ENCODE data around the gene HBB.

The HBB gene

DNA sequence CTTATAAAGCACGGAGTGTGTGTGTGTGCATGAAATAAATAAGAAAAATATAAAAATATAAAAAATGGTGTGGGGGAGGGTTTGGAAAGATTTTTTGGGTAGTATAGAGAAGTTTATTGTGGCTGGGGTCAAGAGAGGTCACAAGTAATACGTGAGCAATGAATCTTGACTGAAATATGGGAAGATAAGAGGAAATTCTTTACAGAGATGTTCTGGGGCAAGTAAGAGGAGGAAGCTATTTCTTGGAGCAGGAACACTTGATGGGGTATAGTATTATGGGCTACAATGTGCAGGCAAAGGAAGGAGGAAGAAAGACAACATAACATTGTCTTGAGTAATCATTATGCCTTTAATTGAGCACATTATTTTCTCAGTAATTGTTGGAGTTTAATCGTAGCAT lies 5.3 kb upstream of the HBB start:
- DNase-seq, result no peak
- intact Hi-C loops (cut with DNase I; ENCODE audit: low total_unique reads), result no loop called here
- no peaks in the 10 kb centered on the region for H3K36me3 ChIP-seq
- H3K9me3 ChIP-seq, result no peaks in the 10 kb centered on the region
- TF ChIP-seq, protein P1, sequence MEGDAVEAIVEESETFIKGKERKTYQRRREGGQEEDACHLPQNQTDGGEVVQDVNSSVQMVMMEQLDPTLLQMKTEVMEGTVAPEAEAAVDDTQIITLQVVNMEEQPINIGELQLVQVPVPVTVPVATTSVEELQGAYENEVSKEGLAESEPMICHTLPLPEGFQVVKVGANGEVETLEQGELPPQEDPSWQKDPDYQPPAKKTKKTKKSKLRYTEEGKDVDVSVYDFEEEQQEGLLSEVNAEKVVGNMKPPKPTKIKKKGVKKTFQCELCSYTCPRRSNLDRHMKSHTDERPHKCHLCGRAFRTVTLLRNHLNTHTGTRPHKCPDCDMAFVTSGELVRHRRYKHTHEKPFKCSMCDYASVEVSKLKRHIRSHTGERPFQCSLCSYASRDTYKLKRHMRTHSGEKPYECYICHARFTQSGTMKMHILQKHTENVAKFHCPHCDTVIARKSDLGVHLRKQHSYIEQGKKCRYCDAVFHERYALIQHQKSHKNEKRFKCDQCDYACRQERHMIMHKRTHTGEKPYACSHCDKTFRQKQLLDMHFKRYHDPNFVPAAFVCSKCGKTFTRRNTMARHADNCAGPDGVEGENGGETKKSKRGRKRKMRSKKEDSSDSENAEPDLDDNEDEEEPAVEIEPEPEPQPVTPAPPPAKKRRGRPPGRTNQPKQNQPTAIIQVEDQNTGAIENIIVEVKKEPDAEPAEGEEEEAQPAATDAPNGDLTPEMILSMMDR (IDR thresholded peaks at IDR 0.05), result no peak
- H3K27ac ChIP-seq, result no peak overlapping the region
- H3K4me3 ChIP-seq, result no peak overlapping the region
- H3K27me3 ChIP-seq, result no peaks in the 10 kb centered on the region
- no peaks in the 10 kb centered on the region for H3K4me1 ChIP-seq

DNA sequence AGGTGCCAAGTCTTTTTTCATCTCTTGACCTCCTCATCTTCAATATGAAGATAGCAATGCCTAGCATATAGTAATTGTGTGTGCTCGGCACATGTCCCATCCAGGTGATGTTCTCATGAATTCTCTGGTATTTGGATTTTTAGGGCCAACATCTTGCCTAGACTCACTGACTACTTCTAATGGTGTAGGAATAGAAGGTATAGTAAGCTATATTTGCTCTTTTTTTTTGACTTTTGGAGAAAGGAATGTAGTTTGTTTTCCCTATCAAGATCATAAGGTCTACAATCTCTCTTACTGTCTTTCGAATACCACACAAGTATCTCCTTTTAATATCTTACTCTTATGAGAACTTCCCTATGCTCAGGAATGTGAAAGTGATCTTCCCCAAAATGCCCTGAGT lies 4.2 kb upstream of the HBB start:
- H3K27ac ChIP-seq, result no peak overlapping the region
- no peaks in the 10 kb centered on the region for H3K9me3 ChIP-seq
- H3K4me1 ChIP-seq, result no peaks in the 10 kb centered on the region
- no peak for DNase-seq
- H3K4me3 ChIP-seq, result no peak overlapping the region
- TF ChIP-seq, protein P1 (IDR thresholded peaks at IDR 0.05), result no peak
- H3K27me3 ChIP-seq, result no peaks in the 10 kb centered on the region
- intact Hi-C loops (cut with DNase I; ENCODE audit: low total_unique reads), result no loop called here
- no peaks in the 10 kb centered on the region for H3K36me3 ChIP-seq

DNA sequence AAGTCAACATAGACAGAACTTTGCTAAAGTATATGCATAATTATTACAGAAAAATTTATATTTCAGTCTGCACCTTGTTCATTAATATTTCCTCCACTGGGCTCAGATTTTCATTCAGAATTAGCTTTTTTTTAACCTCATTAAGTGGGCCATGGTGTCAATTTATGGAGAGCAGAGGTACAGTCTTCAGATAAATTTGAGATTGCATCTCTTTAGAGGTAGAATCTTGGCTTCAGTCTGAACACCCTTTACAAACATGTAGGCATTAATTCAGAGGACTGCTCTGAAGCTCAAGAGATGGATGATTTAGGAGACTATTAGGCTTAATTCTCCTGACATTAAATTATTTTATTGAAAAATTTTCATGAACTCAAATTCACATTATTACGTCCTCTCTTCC lies 3.4 kb upstream of the HBB start:
- H3K27me3 ChIP-seq, result no peaks in the 10 kb centered on the region
- no peak overlapping the region for H3K4me3 ChIP-seq
- intact Hi-C loops (cut with DNase I; ENCODE audit: low total_unique reads), result no loop called here
- DNase-seq, result no peak
- no peaks in the 10 kb centered on the region for H3K9me3 ChIP-seq
- TF ChIP-seq, protein P1 (IDR thresholded peaks at IDR 0.05), result no peak
- H3K36me3 ChIP-seq, result no peaks in the 10 kb centered on the region
- no peak overlapping the region for H3K27ac ChIP-seq
- no peaks in the 10 kb centered on the region for H3K4me1 ChIP-seq

DNA sequence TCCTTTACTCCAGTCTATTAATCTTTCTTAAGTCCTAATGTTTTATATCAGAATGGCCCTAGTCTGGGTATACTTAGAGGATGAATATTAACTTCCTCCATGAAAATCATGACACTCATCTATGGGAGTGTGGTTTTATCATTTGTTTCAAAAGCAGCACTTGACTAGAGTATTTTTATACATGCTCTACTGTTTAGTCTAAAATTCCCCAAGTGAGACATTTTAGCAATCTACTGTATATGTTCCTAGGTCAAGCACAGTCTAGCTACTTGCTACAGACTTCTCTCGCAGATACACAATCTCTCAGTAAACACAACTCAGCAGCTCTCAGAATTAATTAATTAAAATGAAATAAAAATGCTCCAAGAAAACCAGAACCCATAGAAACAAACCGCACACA lies 2.9 kb upstream of the HBB start:
- Histone ChIP-seq H3K4me1 (no peaks in the 10 kb centered on the region), H3K9me3 (no peaks in the 10 kb centered on the region), H3K4me3 (no peak overlapping the region), H3K27me3 (no peaks in the 10 kb centered on the region), H3K36me3 (no peaks in the 10 kb centered on the region), H3K27ac (no peak overlapping the region)
- intact Hi-C loops (cut with DNase I; ENCODE audit: low total_unique reads), result no loop called here
- DNase-seq, result no peak
- TF ChIP-seq, protein P1 (IDR thresholded peaks at IDR 0.05), result no peak

DNA sequence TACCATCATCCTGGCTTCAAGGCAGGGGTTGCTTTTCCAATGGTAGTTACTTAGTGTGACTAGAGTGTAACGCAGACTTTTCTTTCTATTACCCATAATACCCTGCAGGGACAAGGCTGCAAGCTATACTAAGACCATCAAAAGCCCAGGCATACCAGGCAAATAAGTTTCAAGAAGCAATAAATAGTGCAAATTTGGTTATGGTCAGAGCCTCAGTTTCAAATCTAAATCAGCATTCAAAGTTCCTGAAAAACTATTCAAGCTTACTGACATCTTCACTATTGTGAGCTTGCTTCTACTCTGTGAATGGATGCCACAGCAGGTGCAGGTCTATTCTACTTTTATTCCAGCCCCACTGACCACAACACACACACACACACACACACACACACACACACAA lies 2.5 kb upstream of the HBB start:
- Histone ChIP-seq H3K9me3 (no peaks in the 10 kb centered on the region), H3K4me3 (no peak overlapping the region), H3K27me3 (no peaks in the 10 kb centered on the region), H3K27ac (no peak overlapping the region), H3K36me3 (no peaks in the 10 kb centered on the region), H3K4me1 (no peaks in the 10 kb centered on the region)
- intact Hi-C loops (cut with DNase I; ENCODE audit: low total_unique reads), result no loop called here
- no peak for DNase-seq
- TF ChIP-seq, protein P1 (IDR thresholded peaks at IDR 0.05), result no peak

DNA sequence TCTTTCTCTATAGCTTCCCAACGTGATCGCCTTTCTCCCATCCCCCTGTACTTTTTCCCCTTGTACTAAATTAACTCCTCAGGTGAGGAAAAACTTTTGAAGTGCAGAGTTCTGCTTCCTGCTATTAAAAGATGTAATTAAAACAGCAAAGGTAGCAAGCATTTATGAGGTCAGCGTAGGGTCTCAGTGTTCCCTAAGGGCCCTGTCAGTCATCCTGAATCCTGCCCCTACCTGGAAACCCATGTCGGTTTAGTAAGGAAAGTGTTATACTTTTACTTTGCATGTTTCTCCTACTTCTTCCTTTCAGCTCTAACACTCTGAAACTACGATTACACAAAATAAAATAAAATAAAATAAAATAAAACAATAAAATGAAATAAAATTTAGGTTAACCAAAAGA lies 1.3 kb upstream of the HBB start:
- H3K27me3 ChIP-seq, result no peaks in the 10 kb centered on the region
- no peaks in the 10 kb centered on the region for H3K4me1 ChIP-seq
- DNase-seq, result no peak
- H3K27ac ChIP-seq, result no peak overlapping the region
- TF ChIP-seq, protein P1 (IDR thresholded peaks at IDR 0.05), result no peak
- intact Hi-C loops (cut with DNase I; ENCODE audit: low total_unique reads), result no loop called here
- H3K4me3 ChIP-seq, result no peak overlapping the region
- H3K36me3 ChIP-seq, result no peaks in the 10 kb centered on the region
- no peaks in the 10 kb centered on the region for H3K9me3 ChIP-seq

Measured in tibial artery (tissue), 4 donors.